ENCODE data around the gene NES. TPM values are rescaled to one million over a fixed set of nuclear protein-coding genes. Genes with fewer than 3 reads are reported as not detected.

NES gene
- total RNA-seq, 1 experiment from 2014 or later: 168 TPM

- H3K4me1 ChIP-seq (ENCODE audit: insufficient read depth, low read length): peaks cover 26% of the 10 kb centered on the region; the same call in 1 of the 2 replicates
Measured at GRCh38 chr1:156665539-156665938, 11.7 kb downstream of the NES start.

More at GRCh38 chr1:156665539-156665938, 11.7 kb downstream of the NES start:
- H3K14ac ChIP-seq (ENCODE audit: insufficient read depth, low read length): no peak overlapping the region; the same call in 1 of the 2 replicates
- H4K20me1 ChIP-seq (ENCODE audit: control insufficient read depth, insufficient read depth, insufficient read length): no peaks in the 10 kb centered on the region
- no peak overlapping the region for H3T11ph ChIP-seq (ENCODE audit: low read length)
- H2BK15ac ChIP-seq (ENCODE audit: low read depth, low read length): no peak overlapping the region
- H2BK5ac ChIP-seq (ENCODE audit: insufficient read length, low read length): no peak overlapping the region
- no peak overlapping the region for H3K4me2 ChIP-seq (ENCODE audit: insufficient read depth, insufficient read length, low read length)
- no peaks in the 10 kb centered on the region for H3K23me2 ChIP-seq (ENCODE audit: insufficient read length, low read depth, low read length, poor library complexity, severe bottlenecking)
- WGBS (ENCODE audit: extremely low coverage, insufficient read length, low lambda C conversion rate): no CpG with 5 or more reads among the region's 3 CpGs
- no peak overlapping the region for H2AK5ac ChIP-seq (ENCODE audit: insufficient read length, low read length)
- no peak overlapping the region for H4K5ac ChIP-seq (ENCODE audit: insufficient read length, low read depth, low read length)
- no peak overlapping the region for H3K23ac ChIP-seq (ENCODE audit: insufficient read length, low read depth, low read length)
- no peak overlapping the region for H3K27ac ChIP-seq (ENCODE audit: insufficient read length, low read depth, low read length)
- no peaks in the 10 kb centered on the region for H3K27me3 ChIP-seq (ENCODE audit: insufficient read depth, low read length)
- Mint-ChIP-seq H3K36me3 (ENCODE audit: insufficient read depth in 1 of 3, low read depth in 3 of 3) (no peaks in the 10 kb centered on the region; a peak in 2 of 7 replicates), H3K27me3 (ENCODE audit: low read depth) (peaks cover 5% of the 10 kb centered on the region), H3K4me3 (no peak overlapping the region; a peak in 1 of 5 replicates), H3K4me1 (peaks cover 93 to 98% of the 10 kb centered on the region in 2 experiments), H3K27ac (peak overlapping the region; percentile 88 to 96 (median 89); a peak in 6 of 7 replicates), H3K9me3 (no peaks in the 10 kb centered on the region; a peak in 1 of 5 replicates)
- no peaks in the 10 kb centered on the region for H3K9me3 ChIP-seq (ENCODE audit: control insufficient read depth, low read depth, low read length)
- DNase-seq: no peak
- H2BK20ac ChIP-seq (ENCODE audit: low read depth, low read length, poor library complexity, severe bottlenecking): no peak overlapping the region
- H3K79me1 ChIP-seq (ENCODE audit: insufficient read depth, low read depth, low read length, poor library complexity, severe bottlenecking): no peaks in the 10 kb centered on the region
- no peak overlapping the region for H3K56ac ChIP-seq (ENCODE audit: insufficient read length, low read depth, low read length)
- H3K18ac ChIP-seq (ENCODE audit: insufficient read length, low read depth, low read length): peak overlapping the region; percentile 1
- no peak overlapping the region for H2BK12ac ChIP-seq (ENCODE audit: insufficient read length, low read depth, low read length)
- no peak overlapping the region for H3K9ac ChIP-seq (ENCODE audit: extremely low read depth, insufficient read length, low read length)
- no peak overlapping the region for H3K4ac ChIP-seq (ENCODE audit: low read depth, low read length)
- no peak overlapping the region for H4K8ac ChIP-seq (replicated peaks; ENCODE audit: insufficient read length, low read depth, low read length)
- no peak overlapping the region for H2AFZ ChIP-seq (ENCODE audit: low read length)
- no peaks in the 10 kb centered on the region for H3K79me2 ChIP-seq (ENCODE audit: insufficient read depth, low read length)
- H4K91ac ChIP-seq (ENCODE audit: insufficient read length, low read depth, low read length): no peak overlapping the region
- TF ChIP-seq, protein P1, sequence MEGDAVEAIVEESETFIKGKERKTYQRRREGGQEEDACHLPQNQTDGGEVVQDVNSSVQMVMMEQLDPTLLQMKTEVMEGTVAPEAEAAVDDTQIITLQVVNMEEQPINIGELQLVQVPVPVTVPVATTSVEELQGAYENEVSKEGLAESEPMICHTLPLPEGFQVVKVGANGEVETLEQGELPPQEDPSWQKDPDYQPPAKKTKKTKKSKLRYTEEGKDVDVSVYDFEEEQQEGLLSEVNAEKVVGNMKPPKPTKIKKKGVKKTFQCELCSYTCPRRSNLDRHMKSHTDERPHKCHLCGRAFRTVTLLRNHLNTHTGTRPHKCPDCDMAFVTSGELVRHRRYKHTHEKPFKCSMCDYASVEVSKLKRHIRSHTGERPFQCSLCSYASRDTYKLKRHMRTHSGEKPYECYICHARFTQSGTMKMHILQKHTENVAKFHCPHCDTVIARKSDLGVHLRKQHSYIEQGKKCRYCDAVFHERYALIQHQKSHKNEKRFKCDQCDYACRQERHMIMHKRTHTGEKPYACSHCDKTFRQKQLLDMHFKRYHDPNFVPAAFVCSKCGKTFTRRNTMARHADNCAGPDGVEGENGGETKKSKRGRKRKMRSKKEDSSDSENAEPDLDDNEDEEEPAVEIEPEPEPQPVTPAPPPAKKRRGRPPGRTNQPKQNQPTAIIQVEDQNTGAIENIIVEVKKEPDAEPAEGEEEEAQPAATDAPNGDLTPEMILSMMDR (conservative IDR thresholded peaks at IDR 0.05): no peak
- H2BK120ac ChIP-seq (ENCODE audit: low read depth, low read length, poor library complexity, severe bottlenecking): no peak overlapping the region

Data from H9 (cell line).